Caco-2 (cell line): ENCODE measurements around the gene ERC2. TPM values are rescaled to one million over a fixed set of nuclear protein-coding genes. Genes with fewer than 3 reads are reported as not detected.
"Not testable (repeated sequence)": the region's sequence is repeated elsewhere in the genome, so short reads cannot be mapped to it uniquely, and the experiment has no call there.

Experiments
- BruUV-seq: library from RNA; stranded (reverse); fragments of 400-500 nt; replicated peaks from 2 replicates; lab custom pipeline; 2021; lab: Mats Ljungman, UMichigan
- CTCF ChIA-PET: fragments of 300-600 bp; sonication (Branson Sonifier 250); formaldehyde crosslinking; loops from one replicate; lab custom pipeline; 2022; ENCODE audit warnings: antibody characterized with exemption; lab: Charles Lee
- POLR2A ChIA-PET: fragments of 300-600 bp; sonication (Branson Sonifier 250); formaldehyde crosslinking; loops from one replicate; lab custom pipeline; 2022; ENCODE audit warnings: antibody characterized with exemption; lab: Charles Lee
- DNase-seq, 2 experiments: peaks; one replicate each; pipeline versions ENCODE4 v3.0.0 to v3.0.0-alpha.2; 2020 to 2022
- H3K27me3 ChIP-seq: replicated peaks from 2 replicates; pipeline ENCODE4 v1.6.0; 2011; ENCODE audit warnings: low read length; ENCODE audit not compliant: control insufficient read depth, insufficient read depth
- H3K36me3 ChIP-seq: 2 replicates; pipeline ENCODE4 v1.5.1; 2011; ENCODE audit warnings: low read length; ENCODE audit not compliant: control insufficient read depth, insufficient read depth
- H3K4me1 ChIP-seq: fragments of 250-450 bp; sonication (Bioruptor Pico); 2 replicates; pipeline ENCODE4 v1.5.1; 2020; ENCODE audit warnings: mild to moderate bottlenecking
- H3K4me3 ChIP-seq: 2 replicates; pipeline ENCODE4 v1.5.1; 2011; ENCODE audit warnings: low read depth, mild to moderate bottlenecking, control low read depth, low read length
- H3K9me3 ChIP-seq: fragments of 250-450 bp; sonication (Bioruptor Pico); 2 replicates; pipeline ENCODE4 v1.5.1; 2020; ENCODE audit warnings: mild to moderate bottlenecking, moderate library complexity
- H3K27ac Mint-ChIP-seq: one replicate; pipeline ENCODE4 v1.8.0; 2022; ENCODE audit warnings: mixed read lengths; ENCODE audit not compliant: unreplicated experiment
- H3K27me3 Mint-ChIP-seq: one replicate; pipeline ENCODE4 v1.8.0; 2022; ENCODE audit warnings: mixed read lengths; ENCODE audit not compliant: insufficient read depth, unreplicated experiment
- H3K36me3 Mint-ChIP-seq: one replicate; pipeline ENCODE4 v1.8.0; 2022; ENCODE audit warnings: mild to moderate bottlenecking, mixed read lengths; ENCODE audit not compliant: insufficient read depth, unreplicated experiment
- H3K4me1 Mint-ChIP-seq: one replicate; pipeline ENCODE4 v1.8.0; 2022; ENCODE audit warnings: low read depth, mixed read lengths; ENCODE audit not compliant: unreplicated experiment
- H3K4me3 Mint-ChIP-seq: one replicate; pipeline ENCODE4 v1.8.0; 2022; ENCODE audit warnings: mild to moderate bottlenecking, moderate library complexity, mixed read lengths; ENCODE audit not compliant: unreplicated experiment
- H3K9me3 Mint-ChIP-seq: one replicate; pipeline ENCODE4 v1.8.0; 2022; ENCODE audit warnings: mixed read lengths; ENCODE audit not compliant: unreplicated experiment
- CTCF ChIP-seq, 2 experiments: fragments of 200-600 bp in 1 of 2; IDR thresholded peaks; 1 replicate in 1 of 2; 2 replicates in 1 of 2; pipeline versions ENCODE4 v1.5.1 to v1.8.0; 2011 to 2022; ENCODE audit warnings: antibody characterized with exemption in 1 of 2, control low read depth in 1 of 2, inconsistent platforms in 1 of 2, low read depth in 1 of 2, low read length in 1 of 2, mild to moderate bottlenecking in 1 of 2, moderate library complexity in 1 of 2; ENCODE audit not compliant: insufficient read depth in 1 of 2, severe bottlenecking in 1 of 2, unreplicated experiment in 1 of 2
- intact Hi-C: fragments of 100-400 bp; cut with micrococcal nuclease; formaldehyde crosslinking; loops from one replicate; pipeline ENCODE4 v1.10.0; 2022; ENCODE audit not compliant: unreplicated experiment
- total RNA-seq: library from RNA; stranded (reverse); gene quantifications from 2 replicates; pipeline ENCODE4 v1.2.3, GENCODE V29; 2022

ERC2 gene
- total RNA-seq, 1 experiment from 2014 or later = 0.54 TPM

DNA sequence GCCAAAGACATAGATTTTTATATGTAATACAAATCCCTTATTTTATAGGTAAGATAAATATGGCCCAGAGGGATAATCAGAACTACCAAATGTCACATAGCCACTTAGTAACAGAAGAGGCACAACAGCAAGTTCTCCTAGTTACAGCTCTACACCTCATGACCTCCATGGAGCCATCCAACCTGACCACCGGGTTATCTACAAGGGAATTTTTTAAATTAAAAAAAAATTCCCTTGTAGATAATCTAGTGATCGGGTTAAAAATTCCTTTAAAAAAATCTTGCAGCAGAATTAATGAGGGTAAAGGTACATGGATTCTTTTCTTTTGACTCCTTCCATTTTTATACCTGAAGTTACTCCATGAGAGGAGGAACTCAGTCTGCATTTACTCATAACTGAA lies 615.9 kb downstream of the ERC2 start:
- Mint-ChIP-seq H3K27me3 (peaks cover 15% of the 10 kb centered on the region), H3K4me1 (no peaks in the 10 kb centered on the region)
- no peak for DNase-seq

DNA sequence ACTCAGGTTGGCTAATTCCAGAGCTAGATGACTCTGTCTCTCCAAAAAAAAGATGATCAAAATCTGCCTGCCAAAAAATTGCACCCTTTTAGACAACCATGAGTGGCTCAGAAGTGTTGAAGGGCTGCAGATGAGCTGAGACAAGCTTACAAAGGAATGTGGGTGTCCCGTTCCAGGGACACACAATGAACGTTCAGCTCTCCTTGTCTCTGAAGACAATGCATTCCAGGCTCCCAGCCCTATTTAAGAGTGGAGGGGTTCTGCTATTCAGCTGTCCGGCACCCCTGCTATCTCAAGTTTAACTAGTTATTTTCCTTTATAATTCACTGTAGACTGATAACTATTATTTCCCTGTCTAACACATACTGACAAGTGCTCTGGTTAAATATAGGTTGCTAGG lies 626.1 kb downstream of the ERC2 start:
- BruUV-seq = no TSS peak
- H3K36me3 Mint-ChIP-seq = no peaks in the 10 kb centered on the region
- H3K9me3 Mint-ChIP-seq = peaks cover 20% of the 10 kb centered on the region
- peaks cover 9% of the 10 kb centered on the region for H3K27me3 Mint-ChIP-seq
- no peaks in the 10 kb centered on the region for H3K4me1 ChIP-seq
- no peak overlapping the region for H3K4me3 ChIP-seq
- no peak overlapping the region for H3K27ac Mint-ChIP-seq
- DNase-seq = no peak
- H3K4me3 Mint-ChIP-seq = no peak overlapping the region
- no peak for TF ChIP-seq CTCF (IDR thresholded peaks at IDR 0.05; ENCODE audit: insufficient read depth in 1 of 2, low read depth in 1 of 2, low read length in 1 of 2, severe bottlenecking in 1 of 2, unreplicated experiment in 1 of 2)
- H3K36me3 ChIP-seq = no peaks in the 10 kb centered on the region
- H3K27me3 ChIP-seq = no peaks in the 10 kb centered on the region
- H3K9me3 ChIP-seq = 0 out of 2 replicates have a peak, but pooled peaks cover 3% of the 10 kb centered on the region
- intact Hi-C loops = no loop called here
- H3K4me1 Mint-ChIP-seq = no peaks in the 10 kb centered on the region
- CTCF ChIA-PET = no interaction called here
- POLR2A ChIA-PET = no interaction called here

More for the DNA sequence above, 615.9 kb downstream of the ERC2 start:
- POLR2A ChIA-PET = no interaction called here
- H3K4me1 ChIP-seq = no peaks in the 10 kb centered on the region
- no peaks in the 10 kb centered on the region for H3K9me3 ChIP-seq
- no peak for TF ChIP-seq CTCF (IDR thresholded peaks at IDR 0.05; ENCODE audit: insufficient read depth in 1 of 2, low read depth in 1 of 2, low read length in 1 of 2, severe bottlenecking in 1 of 2, unreplicated experiment in 1 of 2)
- intact Hi-C loops = no loop called here
- H3K27me3 ChIP-seq = no peaks in the 10 kb centered on the region
- Mint-ChIP-seq H3K9me3 (no peaks in the 10 kb centered on the region), H3K4me3 (no peak overlapping the region), H3K36me3 (no peaks in the 10 kb centered on the region), H3K27ac (no peak overlapping the region)
- BruUV-seq = no TSS peak
- no peak overlapping the region for H3K4me3 ChIP-seq
- CTCF ChIA-PET = no interaction called here
- H3K36me3 ChIP-seq = no peaks in the 10 kb centered on the region

- H3K27me3 Mint-ChIP-seq, BruUV-seq, H3K36me3 Mint-ChIP-seq: not testable (repeated sequence)
These were observed 636.4 kb downstream of the ERC2 start for GRCh38 chr3:55831876-55832275.

GRCh38 chr3:55828712-55829111 lies 639.6 kb downstream of the ERC2 start:
- H3K4me3 Mint-ChIP-seq = no peak overlapping the region
- POLR2A ChIA-PET = no interaction called here
- no peaks in the 10 kb centered on the region for H3K27me3 Mint-ChIP-seq
- Histone ChIP-seq H3K4me3 (no peak overlapping the region), H3K9me3 (no peaks in the 10 kb centered on the region), H3K4me1 (no peaks in the 10 kb centered on the region), H3K27me3 (no peaks in the 10 kb centered on the region), H3K36me3 (no peaks in the 10 kb centered on the region)
- H3K36me3 Mint-ChIP-seq = no peaks in the 10 kb centered on the region
- intact Hi-C loops = no loop called here
- H3K9me3 Mint-ChIP-seq = peaks cover 10% of the 10 kb centered on the region
- no peak for DNase-seq
- TF ChIP-seq CTCF (IDR thresholded peaks at IDR 0.05; ENCODE audit: insufficient read depth in 1 of 2, low read depth in 1 of 2, low read length in 1 of 2, severe bottlenecking in 1 of 2, unreplicated experiment in 1 of 2) = no peak
- no peak overlapping the region for H3K27ac Mint-ChIP-seq
- BruUV-seq = no TSS peak
- CTCF ChIA-PET = no interaction called here
- no peaks in the 10 kb centered on the region for H3K4me1 Mint-ChIP-seq

More at GRCh38 chr3:55831876-55832275, 636.4 kb downstream of the ERC2 start:
- H3K4me1 ChIP-seq, H3K4me1 Mint-ChIP-seq, intact Hi-C loops, H3K4me3 Mint-ChIP-seq, H3K27ac Mint-ChIP-seq, H3K9me3 ChIP-seq, H3K27me3 ChIP-seq, H3K36me3 ChIP-seq, CTCF ChIA-PET, H3K9me3 Mint-ChIP-seq, H3K4me3 ChIP-seq, POLR2A ChIA-PET, DNase-seq: not testable (repeated sequence)
